Measurements from ENCODE around the gene NAA30. TPM values are rescaled to one million over a fixed set of nuclear protein-coding genes. Genes with fewer than 3 reads are reported as not detected.
"Not testable (repeated sequence)": the region's sequence is repeated elsewhere in the genome, so short reads cannot be mapped to it uniquely, and the experiment has no call there.

The NAA30 gene
- total RNA-seq (10 to 100 TPM; 33.0 to 47.7 (median 41.3) TPM), polyA plus RNA-seq (10 to 100 TPM; 15.9 to 40.1 (median 18.9) TPM)
- long read RNA-seq, donor 1, full-length matches to known transcripts = 72 of 104 reads
- long read RNA-seq, donor 1, partial matches to known transcripts = 29 of 104 reads
- long read RNA-seq, donor 1, other reads (novel, unspliced or antisense) = 3 of 104 reads
- long read RNA-seq, donor 2, full-length matches to known transcripts = 105 of 160 reads
- long read RNA-seq, donor 2, partial matches to known transcripts = 48 of 160 reads
- long read RNA-seq, donor 2, other reads (novel, unspliced or antisense) = 7 of 160 reads

DNA sequence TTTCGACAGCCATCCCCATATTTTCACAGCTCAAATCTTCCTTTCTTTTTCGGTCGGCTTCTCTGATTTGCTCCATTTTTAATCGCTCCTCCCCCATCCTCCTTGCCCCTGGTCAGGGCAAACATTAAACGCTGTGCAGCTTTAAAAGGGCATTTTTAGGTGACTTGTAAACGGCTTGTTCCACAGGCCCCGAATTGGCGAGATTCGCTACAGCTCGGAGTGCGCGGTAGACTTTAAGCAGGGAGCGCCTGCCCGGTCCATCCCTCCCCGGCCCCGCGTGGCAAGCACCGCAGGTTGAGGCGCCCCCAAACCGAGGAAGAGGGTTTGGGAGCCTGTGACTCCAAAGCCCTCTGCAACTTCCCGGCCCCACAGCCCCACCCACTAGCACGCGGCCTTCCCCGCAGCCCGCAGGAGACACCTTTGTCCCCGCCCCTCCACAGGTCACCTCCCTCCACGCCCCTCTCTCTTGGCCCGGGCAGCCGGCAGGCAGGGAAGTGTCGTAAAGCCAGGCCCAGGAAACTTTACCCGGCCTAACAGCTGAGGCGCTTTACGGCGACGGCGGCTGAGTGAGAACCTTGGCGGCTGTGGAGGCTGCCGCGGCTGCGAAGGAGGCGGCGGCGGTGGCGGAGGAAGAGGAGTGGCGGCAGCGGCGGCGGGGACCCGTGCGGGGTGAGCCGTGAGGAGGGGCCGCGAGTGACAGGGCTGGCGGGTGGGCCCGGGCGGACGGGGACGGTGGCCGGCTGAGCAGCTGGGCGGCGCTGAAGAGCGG is at the start of gene NAA30:
NAA30 (plus strand) TSS at position 550 of the 769 bp plus-strand sequence. CDS start 372 bp downstream, outside the sequence.
- intact Hi-C loops (cut with DNase I) = loop anchor here in 1 of 2 donors (10.0 kb wide), 1 partner anchor 125 kb away; the partner anchor contains the start of genes AP5M1 and EXOC5
- no peak for TF ChIP-seq CTCF (IDR thresholded peaks at IDR 0.05)
- peak; percentile 93 to 96 (median 96) for ATAC-seq
- Histone ChIP-seq H3K27me3 (ENCODE audit: insufficient read depth in 3 of 3, low read length in 2 of 3) (no peaks in the 10 kb centered on the region), H3K36me3 (ENCODE audit: insufficient read depth in 1 of 2, low read depth in 1 of 2) (no peaks in the 10 kb centered on the region), H3K4me3 (peak within 1 kb of the TSS; percentile 86), H3K4me1 (peaks cover 36% of the 10 kb centered on the region), H3K9me3 (no peaks in the 10 kb centered on the region), H3K27ac (peak within 1 kb of the TSS; percentile 87)
- DNase-seq = peak; percentile 93 to 96
- WGBS, 3 donors = 0 to 1% (median 1%) methylated on average over 54 to 62 of the region's 62 CpGs

DNA sequence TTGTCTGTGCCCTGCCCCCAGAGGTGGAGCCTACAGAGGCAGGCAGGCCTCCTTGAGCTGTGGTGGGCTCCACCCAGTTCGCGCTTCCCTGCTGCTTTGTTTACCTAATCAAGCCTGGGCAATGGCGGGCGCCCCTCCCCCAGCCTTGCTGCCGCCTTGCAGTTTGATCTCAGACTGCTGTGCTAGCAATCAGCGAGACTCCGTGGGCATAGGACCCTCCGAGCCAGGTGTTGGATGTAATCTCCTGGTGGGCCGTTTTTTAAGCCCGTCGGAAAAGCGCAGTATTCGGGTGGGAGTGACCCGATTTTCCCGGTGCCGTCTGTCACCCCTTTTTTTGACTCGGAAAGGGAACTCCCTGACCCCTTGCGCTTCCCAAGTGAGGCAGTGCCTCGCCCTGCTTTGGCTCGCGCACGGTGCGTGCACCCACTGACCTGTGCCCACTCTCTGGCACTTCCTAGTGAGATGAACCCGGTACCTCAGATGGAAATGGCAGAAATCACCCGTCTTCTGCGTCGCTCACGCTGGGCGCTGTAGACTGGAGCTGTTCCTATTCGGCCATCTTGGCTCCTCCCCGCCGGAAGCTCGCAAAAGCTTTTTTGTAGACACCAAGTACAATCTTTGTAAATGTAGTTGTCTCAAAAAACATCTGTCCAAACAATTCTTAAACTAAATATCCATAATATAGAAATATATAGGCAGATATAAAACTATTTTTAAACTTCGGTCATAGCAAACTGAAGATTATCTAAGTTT is 46.7 kb upstream of the NAA30 start:
- intact Hi-C loops (cut with DNase I); H3K27ac ChIP-seq; ATAC-seq; H3K4me1 ChIP-seq; H3K9me3 ChIP-seq; H3K27me3 ChIP-seq (ENCODE audit: insufficient read depth in 3 of 3, low read length in 2 of 3); H3K36me3 ChIP-seq (ENCODE audit: insufficient read depth in 1 of 2, low read depth in 1 of 2); H3K4me3 ChIP-seq; DNase-seq: not testable (repeated sequence)
- WGBS, 3 donors = 76 to 79% (median 76%) methylated on average over 29 to 34 of the region's 34 CpGs

- Histone ChIP-seq H3K4me3 (no peak overlapping the region), H3K9me3 (no peaks in the 10 kb centered on the region), H3K27me3 (ENCODE audit: insufficient read depth in 3 of 3, low read length in 2 of 3) (no peaks in the 10 kb centered on the region), H3K27ac (no peak overlapping the region), H3K36me3 (ENCODE audit: insufficient read depth in 1 of 2, low read depth in 1 of 2) (no peaks in the 10 kb centered on the region), H3K4me1 (no peaks in the 10 kb centered on the region)
- ATAC-seq (no peak), DNase-seq (no peak)
- TF ChIP-seq CTCF (IDR thresholded peaks at IDR 0.05) = no peak
- WGBS, 3 donors = 77 to 84% (median 78%) methylated on average over 9 of the region's 9 CpGs
- intact Hi-C loops (cut with DNase I) = no loop called here
Observed at GRCh38 chr14:57345106-57345505, 45.3 kb upstream of the NAA30 start.

DNA sequence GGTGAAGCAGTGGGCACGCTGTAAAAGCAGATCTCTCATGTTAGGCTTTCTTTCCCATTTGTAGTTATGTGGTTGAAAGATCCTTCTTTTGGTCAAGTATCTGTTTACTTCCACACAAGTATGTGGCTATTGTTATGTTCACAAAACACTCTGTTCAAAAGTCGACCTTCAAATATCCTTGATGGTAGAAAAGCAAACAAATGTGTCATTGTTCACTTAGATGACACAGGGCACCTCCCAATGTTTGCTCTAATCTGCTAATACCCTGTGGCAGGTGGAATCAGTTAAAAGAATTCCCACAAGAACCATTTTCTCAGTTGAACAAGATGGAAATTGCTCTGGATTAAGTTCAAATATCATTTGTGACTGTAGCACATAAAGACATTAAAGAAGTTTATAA is 43.6 kb upstream of the NAA30 start:
- ATAC-seq = no peak
- Histone ChIP-seq H3K36me3 (ENCODE audit: insufficient read depth in 1 of 2, low read depth in 1 of 2) (no peaks in the 10 kb centered on the region), H3K4me1 (no peaks in the 10 kb centered on the region), H3K4me3 (no peak overlapping the region), H3K27ac (no peak overlapping the region), H3K27me3 (ENCODE audit: insufficient read depth in 3 of 3, low read length in 2 of 3) (no peaks in the 10 kb centered on the region), H3K9me3 (no peaks in the 10 kb centered on the region)
- TF ChIP-seq CTCF (IDR thresholded peaks at IDR 0.05) = no peak
- no peak for DNase-seq
- intact Hi-C loops (cut with DNase I) = no loop called here
- 28 to 37% (median 35%) methylated on average over 2 of the region's 2 CpGs for WGBS, 3 donors
